Measurements from ENCODE around the gene BICD2.

Gene BICD2

GRCh38 chr9:92734931-92735635 is 29.6 kb downstream of the BICD2 start:
- TF ChIP-seq ZC3H10 (CRISPR knock-in tag; IDR thresholded peaks at IDR 0.05) (no peak), OSR1 (CRISPR knock-in tag; IDR thresholded peaks at IDR 0.05) (no peak), CSDC2 (CRISPR knock-in tag; IDR thresholded peaks at IDR 0.05) (no peak), ISL1 (CRISPR knock-in tag; IDR thresholded peaks at IDR 0.05) (no peak), SNAI2 (CRISPR knock-in tag; IDR thresholded peaks at IDR 0.05) (no peak), BACH2 (CRISPR knock-in tag; IDR thresholded peaks at IDR 0.05; ENCODE audit: borderline replicate concordance) (no peak), ESRRG (CRISPR knock-in tag; IDR thresholded peaks at IDR 0.05) (no peak)
- ATAC-seq: no peak; the same call in 2 of the 3 replicates

- no peak for ATAC-seq
- TF ChIP-seq PPARA (CRISPR knock-in tag; IDR thresholded peaks at IDR 0.05; ENCODE audit: borderline replicate concordance): no peak
- TF ChIP-seq SNAI2 (CRISPR knock-in tag; IDR thresholded peaks at IDR 0.05): no peak
- TF ChIP-seq CSRNP3 (CRISPR knock-in tag; IDR thresholded peaks at IDR 0.05): no peak
- TF ChIP-seq ZNF70 (CRISPR knock-in tag; IDR thresholded peaks at IDR 0.05): no peak
- no peak for TF ChIP-seq TCF4 (CRISPR knock-in tag; IDR thresholded peaks at IDR 0.05; ENCODE audit: borderline replicate concordance)
- TF ChIP-seq ESRRG (CRISPR knock-in tag; IDR thresholded peaks at IDR 0.05): no peak
- no peak for TF ChIP-seq CREB5 (CRISPR knock-in tag; IDR thresholded peaks at IDR 0.05; ENCODE audit: low read depth)
These were observed 33.7 kb downstream of the BICD2 start for GRCh38 chr9:92730897-92731296.

GRCh38 chr9:92729735-92730155 is 34.9 kb downstream of the BICD2 start:
- ATAC-seq: no peak; the same call in 2 of the 3 replicates
- TF ChIP-seq ISL1 (CRISPR knock-in tag; IDR thresholded peaks at IDR 0.05) (no peak), ZC3H10 (CRISPR knock-in tag; IDR thresholded peaks at IDR 0.05) (no peak), ZNF565 (CRISPR knock-in tag; conservative IDR thresholded peaks at IDR 0.05; ENCODE audit: low read depth) (no peak), TOX (CRISPR knock-in tag; IDR thresholded peaks at IDR 0.05; ENCODE audit: borderline replicate concordance) (no peak), TSHZ2 (CRISPR knock-in tag; IDR thresholded peaks at IDR 0.05) (no peak), CSRNP3 (CRISPR knock-in tag; IDR thresholded peaks at IDR 0.05) (no peak), ZFP30 (CRISPR knock-in tag; IDR thresholded peaks at IDR 0.05) (no peak), RARB (CRISPR knock-in tag; IDR thresholded peaks at IDR 0.05) (no peak), ZNF70 (CRISPR knock-in tag; IDR thresholded peaks at IDR 0.05) (no peak), TCF4 (CRISPR knock-in tag; IDR thresholded peaks at IDR 0.05; ENCODE audit: borderline replicate concordance) (no peak), ZFP3 (CRISPR knock-in tag; IDR thresholded peaks at IDR 0.05) (no peak), PPARA (CRISPR knock-in tag; IDR thresholded peaks at IDR 0.05; ENCODE audit: borderline replicate concordance) (no peak), PATZ1 (CRISPR knock-in tag; IDR thresholded peaks at IDR 0.05; ENCODE audit: borderline replicate concordance) (no peak), OSR1 (CRISPR knock-in tag; IDR thresholded peaks at IDR 0.05) (no peak)

Data from SK-N-SH treated with all-trans-retinoic acid at 6 μM for 48 hours (cell line).